SU-DHL-6 (cell line): ENCODE data around the gene EPM2AIP1.

Experiments used
- H2AFZ ChIP-seq: fragments of 200-600 bp; sonication (generic); 2 replicates; pipeline ENCODE4 v1.6.1; 2014; ENCODE audit warnings: low read depth, mild to moderate bottlenecking, moderate library complexity, mixed read lengths, antibody characterized with exemption, low read length; ENCODE audit not compliant: severe bottlenecking
- H3F3A ChIP-seq: fragments of 200-600 bp; shearing (Covaris generic); 2 replicates; pipeline ENCODE4 v1.6.0; 2016; ENCODE audit warnings: antibody characterized with exemption, mild to moderate bottlenecking; ENCODE audit not compliant: insufficient read depth
- H3K27ac ChIP-seq: fragments of 200-600 bp; sonication (generic); 2 replicates; pipeline ENCODE4 v1.5.1; 2016; ENCODE audit warnings: low read depth, mild to moderate bottlenecking, low read length, moderate library complexity, mixed read lengths
- H3K27me3 ChIP-seq: fragments of 200-600 bp; sonication (generic), shearing (Covaris generic); 2 replicates; pipeline ENCODE4 v1.6.0; 2014; ENCODE audit warnings: mild to moderate bottlenecking, low read length
- H3K36me3 ChIP-seq: fragments of 200-600 bp; sonication (generic); 2 replicates; pipeline ENCODE4 v1.6.1; 2014; ENCODE audit warnings: mild to moderate bottlenecking, low read length, mixed read lengths
- H3K4me2 ChIP-seq: fragments of 300-600, 200-600 bp; shearing (Covaris generic), sonication (generic); 2 replicates; pipeline ENCODE4 v1.6.0; 2014; ENCODE audit warnings: low read length, low read depth, mild to moderate bottlenecking; ENCODE audit not compliant: poor library complexity, severe bottlenecking
- H3K4me3 ChIP-seq: fragments of 200-600 bp; sonication (generic); 2 replicates; pipeline ENCODE4 v1.5.1; 2014; ENCODE audit warnings: antibody characterized with exemption, low read length, mild to moderate bottlenecking, mixed read lengths; ENCODE audit not compliant: insufficient read depth, poor library complexity, severe bottlenecking
- H3K79me2 ChIP-seq: fragments of 200-600 bp; sonication (generic); 2 replicates; pipeline ENCODE4 v1.6.1; 2014; ENCODE audit warnings: mild to moderate bottlenecking, low read length, moderate library complexity; ENCODE audit not compliant: insufficient read depth
- H3K9ac ChIP-seq: fragments of 200-600 bp; sonication (generic); 2 replicates; pipeline ENCODE4 v1.7.0; 2014; ENCODE audit warnings: mild to moderate bottlenecking, low read length
- H3K9me2 ChIP-seq: fragments of 200-600 bp; sonication (generic); replicated peaks from 2 replicates; pipeline ENCODE4 v1.6.1; 2014; ENCODE audit warnings: low read length; ENCODE audit not compliant: insufficient read depth
- H3K9me3 ChIP-seq: fragments of 200-600 bp; sonication (generic); 2 replicates; pipeline ENCODE4 v1.6.1; 2014; ENCODE audit warnings: low read length, mixed read lengths; ENCODE audit not compliant: insufficient read depth
- H4K20me1 ChIP-seq: fragments of 200-600 bp; sonication (generic); 2 replicates; pipeline ENCODE4 v1.6.1; 2014; ENCODE audit warnings: low read depth, mild to moderate bottlenecking, antibody characterized with exemption, low read length, moderate library complexity, mixed read lengths
- CTCF ChIP-seq: fragments of 200-600 bp; sonication (generic); IDR thresholded peaks from one replicate; pipeline ENCODE4 v1.5.1; 2017; ENCODE audit warnings: antibody characterized with exemption, mild to moderate bottlenecking, low read length, moderate library complexity; ENCODE audit not compliant: insufficient read depth, poor library complexity, severe bottlenecking
- EZH2phosphoT487 ChIP-seq: fragments of 200-600 bp; sonication (generic), shearing (Covaris generic); conservative IDR thresholded peaks from 2 replicates; pipeline ENCODE4 v1.6.1; 2018; ENCODE audit warnings: mild to moderate bottlenecking, antibody characterized with exemption, low read length, moderate library complexity, mixed read lengths

The EPM2AIP1 gene

GRCh38 chr3:36969540-36970432, 23.1 kb downstream of the EPM2AIP1 start:
- Histone ChIP-seq H3K27me3 (no peaks in the 10 kb centered on the region), H3K4me2 (no peak overlapping the region), H3K36me3 (no peaks in the 10 kb centered on the region), H3K9me3 (no peaks in the 10 kb centered on the region), H3K9ac (no peak overlapping the region), H3K79me2 (no peaks in the 10 kb centered on the region), H3F3A (no peaks in the 10 kb centered on the region), H4K20me1 (no peaks in the 10 kb centered on the region), H3K4me3 (no peak overlapping the region), H2AFZ (no peak overlapping the region), H3K9me2 (no peaks in the 10 kb centered on the region), H3K27ac (no peak overlapping the region)
- TF ChIP-seq CTCF (no peak), EZH2phosphoT487 (no peak)

- no peak overlapping the region for H3K4me2 ChIP-seq
- no peak overlapping the region for H3K9ac ChIP-seq
- no peaks in the 10 kb centered on the region for H4K20me1 ChIP-seq
- H3K27me3 ChIP-seq: no peaks in the 10 kb centered on the region
- no peaks in the 10 kb centered on the region for H3K79me2 ChIP-seq
- H3K36me3 ChIP-seq: no peaks in the 10 kb centered on the region
- H3K9me3 ChIP-seq: no peaks in the 10 kb centered on the region
- H2AFZ ChIP-seq: no peak overlapping the region
- no peaks in the 10 kb centered on the region for H3F3A ChIP-seq
- no peaks in the 10 kb centered on the region for H3K9me2 ChIP-seq
- TF ChIP-seq EZH2phosphoT487 (no peak), CTCF (no peak)
- no peak overlapping the region for H3K27ac ChIP-seq
- no peak overlapping the region for H3K4me3 ChIP-seq
These were observed 23.8 kb downstream of the EPM2AIP1 start for GRCh38 chr3:36969085-36969484.

- Histone ChIP-seq H2AFZ (no peak overlapping the region), H3K4me2 (no peak overlapping the region)
These were observed 27.5 kb downstream of the EPM2AIP1 start for GRCh38 chr3:36965440-36965839.

More at GRCh38 chr3:36965440-36965839, 27.5 kb downstream of the EPM2AIP1 start:
- H3F3A ChIP-seq: no peaks in the 10 kb centered on the region
- no peaks in the 10 kb centered on the region for H4K20me1 ChIP-seq
- TF ChIP-seq CTCF (no peak), EZH2phosphoT487 (no peak)
- H3K4me3 ChIP-seq: no peak overlapping the region
- H3K27ac ChIP-seq: no peak overlapping the region
- H3K36me3 ChIP-seq: no peaks in the 10 kb centered on the region
- no peaks in the 10 kb centered on the region for H3K9me2 ChIP-seq
- no peaks in the 10 kb centered on the region for H3K27me3 ChIP-seq
- H3K9me3 ChIP-seq: no peaks in the 10 kb centered on the region
- H3K79me2 ChIP-seq: no peaks in the 10 kb centered on the region
- H3K9ac ChIP-seq: no peak overlapping the region
